K562 (cell line): ENCODE data around the gene POLE2. TPM values are rescaled to one million over a fixed set of nuclear protein-coding genes. Genes with fewer than 3 reads are reported as not detected.

Experiments
- ATAC-seq: fragments of 200-7000 bp; cut with Tn5 transposase; 3 replicates; pipeline ENCODE4 v1.9.1; 2020; ENCODE audit warnings: moderate library complexity
- BruUV-seq: library from RNA; stranded (reverse); fragments of 400-500 nt; replicated peaks from 2 replicates; lab custom pipeline; 2021; lab: Mats Ljungman, UMichigan
- CTCF ChIA-PET: fragments of 300-600 bp; formaldehyde crosslinking; extraction: SDS; loops from one replicate; lab custom pipeline; 2021; ENCODE audit warnings: low intra/inter-chr PET ratio; lab: Yijun Ruan, JAX
- POLR2A ChIA-PET: fragments of 300-600, 350-650 bp; sonication (Branson Sonifier 250); formaldehyde crosslinking; extraction: SDS; loops from one replicate; lab custom pipeline; 2021; ENCODE audit warnings: antibody characterized with exemption, inconsistent platforms; lab: Yijun Ruan, JAX
- DNase-seq, 4 experiments: peaks; one replicate each; pipeline versions ENCODE4 v3.0.0 to v3.0.0-alpha.2; 2011 to 2018; ENCODE audit warnings: low spot score in 3 of 4, mixed read lengths in 3 of 4; ENCODE audit errors: extremely low read depth in 1 of 4
- FAIRE-seq: peaks from 2 replicates; lab custom pipeline; 2011; peaks lifted over from hg19 to GRCh38; lab: Jason Lieb, UNC
- H2AFZ ChIP-seq: 2 replicates; pipeline ENCODE4 v1.6.0; 2011; ENCODE audit warnings: low read depth, low read length, control low read depth, inconsistent platforms
- H3K27ac ChIP-seq: fragments of 200-600 bp; 3 replicates; pipeline ENCODE4 v1.8.0; 2011; ENCODE audit warnings: low read depth, mild to moderate bottlenecking, control low read depth, inconsistent platforms, low read length, moderate library complexity, mixed read lengths; ENCODE audit errors: extremely low read depth
- H3K27me3 ChIP-seq, 2 experiments: fragments of 300-600 bp in 1 of 2; 2 replicates in 1 of 2; 3 replicates in 1 of 2; pipeline versions ENCODE4 v1.6.0 to v1.8.0; 2011; ENCODE audit warnings: inconsistent platforms in 2 of 2, low read length in 2 of 2, mild to moderate bottlenecking in 1 of 2, mixed read lengths in 1 of 2, moderate library complexity in 1 of 2; ENCODE audit not compliant: control insufficient read depth in 2 of 2, insufficient read depth in 2 of 2
- H3K36me3 ChIP-seq: fragments of 300-600 bp; 3 replicates; pipeline ENCODE4 v1.8.0; 2011; ENCODE audit warnings: mild to moderate bottlenecking, low read length, inconsistent platforms; ENCODE audit not compliant: control insufficient read depth, insufficient read depth
- H3K4me1 ChIP-seq, 2 experiments: fragments of 200-600 bp in 1 of 2; replicated peaks in 1 of 2; 2 replicates in 1 of 2; 3 replicates in 1 of 2; pipeline versions ENCODE4 v1.5.1 to v1.8.0; 2011; ENCODE audit warnings: inconsistent platforms in 2 of 2, low read length in 2 of 2, mild to moderate bottlenecking in 1 of 2, mixed read lengths in 1 of 2, moderate library complexity in 1 of 2; ENCODE audit not compliant: control insufficient read depth in 2 of 2, insufficient read depth in 2 of 2
- H3K4me2 ChIP-seq: 2 replicates; pipeline ENCODE4 v1.6.1; 2011; ENCODE audit warnings: low read length, control low read depth, inconsistent platforms, mixed read lengths; ENCODE audit not compliant: insufficient read depth
- H3K4me3 ChIP-seq: fragments of 200-600 bp; sonication (generic), shearing (Covaris generic); 2 replicates; pipeline ENCODE4 v1.5.1; 2016; ENCODE audit warnings: control low read depth, inconsistent platforms
- H3K79me2 ChIP-seq: fragments of 200-600 bp; 3 replicates; pipeline ENCODE4 v1.8.0; 2011; ENCODE audit warnings: low read length, inconsistent platforms; ENCODE audit not compliant: control insufficient read depth, insufficient read depth
- H3K9ac ChIP-seq, 2 experiments: 2 replicates each; pipeline versions ENCODE4 v1.6.0 to v1.6.1; 2011; ENCODE audit warnings: low read depth in 2 of 2, low read length in 2 of 2, control low read depth in 1 of 2, inconsistent platforms in 1 of 2, mild to moderate bottlenecking in 1 of 2, mixed read lengths in 1 of 2; ENCODE audit not compliant: insufficient read depth in 1 of 2
- H3K9me1 ChIP-seq: one replicate; pipeline ENCODE4 v1.6.0; 2011; ENCODE audit warnings: inconsistent platforms, mild to moderate bottlenecking, low read length, moderate library complexity; ENCODE audit not compliant: control insufficient read depth, insufficient read depth
- H3K9me3 ChIP-seq: replicated peaks from 2 replicates; pipeline ENCODE4 v1.5.1; 2011; ENCODE audit warnings: low read depth, low read length, inconsistent platforms; ENCODE audit not compliant: control insufficient read depth, insufficient read depth
- H4K20me1 ChIP-seq: replicated peaks from 2 replicates; pipeline ENCODE4 v1.6.1; 2011; ENCODE audit warnings: low read length, inconsistent platforms, mixed read lengths; ENCODE audit not compliant: control insufficient read depth, insufficient read depth
- ZNF121 ChIP-seq: sonication (generic); formaldehyde crosslinking; conservative IDR thresholded peaks from 2 replicates; pipeline ENCODE4 v1.8.0; 2022; ENCODE audit warnings: missing genetic modification reagents
- ZNF232 ChIP-seq: sonication (generic); formaldehyde crosslinking; IDR thresholded peaks from 2 replicates; pipeline ENCODE4 v1.8.0; 2022; ENCODE audit warnings: mild to moderate bottlenecking, missing genetic modification reagents
- WGBS: fragments of 100-300 bp; shearing (Covaris generic); methylation state at CpG from one replicate; pipeline ENCODE4 v1.1.6; 2016; ENCODE audit warnings: low coverage, mixed read lengths; ENCODE audit not compliant: insufficient coverage; ENCODE audit errors: missing lambda C conversion rate; 5-methylcytosine and 5-hydroxymethylcytosine counted together
- in situ Hi-C: fragments of 300-500 bp; cut with MboI; formaldehyde crosslinking; loops from 4 replicates; pipeline ENCODE4 v1.15.0; 2018; ENCODE audit warnings: inconsistent platforms, mixed read lengths
- intact Hi-C: fragments of 100-400 bp; cut with micrococcal nuclease; formaldehyde crosslinking; loops from 2 replicates; pipeline ENCODE4 v1.14.2; 2022
- polyA plus RNA-seq, 8 experiments: library from polyadenylated mRNA; depleted of rRNA in 4 of 8; stranded (reverse) in 5 of 8; unstranded in 3 of 8; fragments of >200 nt; fragmentation: Nextera tagmentation in 2 of 8; fragmentation: Illumina TruSeq in 1 of 8; extraction: Ambion mirVana in 2 of 8; extraction: Trizol in 1 of 8; gene quantifications; 2 replicates each; pipeline versions ENCODE4 v1.2.1 to v1.2.3, GENCODE V29; 2011 to 2014; ENCODE audit warnings: inconsistent platforms in 1 of 8, missing spikeins in 1 of 8
- total RNA-seq, 7 experiments: library from RNA; depleted of rRNA in 6 of 7; stranded (reverse); fragments of >200 nt in 6 of 7; fragmentation: Illumina TruSeq in 2 of 7; extraction: Trizol in 2 of 7; gene quantifications; 2 replicates each; pipeline versions ENCODE4 v1.2.1 to v1.2.3, GENCODE V29; 2011 to 2021; ENCODE audit warnings: low replicate concordance in 1 of 7
- TF ChIP-seq, protein P1 (sequence below): fragments of 250-450 bp; sonication (Bioruptor Pico); IDR thresholded peaks from 2 replicates; pipeline ENCODE4 v1.8.0; 2022; ENCODE audit warnings: inconsistent platforms, mild to moderate bottlenecking, moderate library complexity, borderline replicate concordance
- TF ChIP-seq, protein P2 (sequence below): fragments of 450-650 bp; IDR thresholded peaks from 2 replicates; pipeline ENCODE4 v1.6.1; 2017; ENCODE audit warnings: antibody characterized with exemption, mild to moderate bottlenecking

The POLE2 gene
- total and polyA plus RNA-seq, 9 of the 15 experiments (the other 6 are each of a cell fraction or from before 2014, with no cell fraction given), result 30.7 to 78.4 (median 55.4) TPM

DNA sequence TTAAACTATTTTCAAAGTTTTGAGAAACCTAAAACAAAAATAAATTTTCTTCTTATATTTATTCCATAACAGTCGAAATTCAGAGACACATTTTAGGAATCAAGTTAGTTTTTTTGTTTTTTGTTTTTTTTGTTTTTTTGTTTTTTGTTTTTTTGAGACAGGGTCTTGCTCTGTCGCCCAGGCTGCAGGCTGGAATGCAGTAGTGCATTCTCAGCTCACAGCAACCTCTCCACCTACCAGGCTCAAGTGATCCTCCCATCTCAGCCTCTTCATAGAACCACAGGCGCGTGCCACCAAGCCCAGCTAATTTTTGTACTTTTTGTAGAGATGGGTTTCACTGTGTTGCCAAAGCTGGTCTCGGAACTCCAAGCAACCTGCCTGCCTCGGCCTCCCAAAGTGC, 34.5 kb downstream of the POLE2 start:
- DNase-seq, result no peak
- Histone ChIP-seq H3K4me2 (no peak overlapping the region), H2AFZ (no peak overlapping the region), H3K36me3 (peaks cover 58% of the 10 kb centered on the region), H3K79me2 (no peaks in the 10 kb centered on the region; the same call in 2 of the 3 replicates), H3K9me3 (no peaks in the 10 kb centered on the region), H3K4me1 (no peaks in the 10 kb centered on the region; a peak in 1 of 5 replicates), H3K27me3 (no peaks in the 10 kb centered on the region), H4K20me1 (no peaks in the 10 kb centered on the region), H3K27ac (no peak overlapping the region), H3K9me1 (no peaks in the 10 kb centered on the region), H3K9ac (no peak overlapping the region), H3K4me3 (no peak overlapping the region)
- POLR2A ChIA-PET, result no interaction called here
- 89% methylated on average over 4 of the region's 6 CpGs for WGBS
- TF ChIP-seq, protein P1, sequence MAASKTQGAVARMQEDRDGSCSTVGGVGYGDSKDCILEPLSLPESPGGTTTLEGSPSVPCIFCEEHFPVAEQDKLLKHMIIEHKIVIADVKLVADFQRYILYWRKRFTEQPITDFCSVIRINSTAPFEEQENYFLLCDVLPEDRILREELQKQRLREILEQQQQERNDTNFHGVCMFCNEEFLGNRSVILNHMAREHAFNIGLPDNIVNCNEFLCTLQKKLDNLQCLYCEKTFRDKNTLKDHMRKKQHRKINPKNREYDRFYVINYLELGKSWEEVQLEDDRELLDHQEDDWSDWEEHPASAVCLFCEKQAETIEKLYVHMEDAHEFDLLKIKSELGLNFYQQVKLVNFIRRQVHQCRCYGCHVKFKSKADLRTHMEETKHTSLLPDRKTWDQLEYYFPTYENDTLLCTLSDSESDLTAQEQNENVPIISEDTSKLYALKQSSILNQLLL, result no peak
- TF ChIP-seq ZNF121 (CRISPR knock-in tag), result peak; percentile 59; the same call in 1 of the 2 replicates
- FAIRE-seq, result no peak
- CTCF ChIA-PET, result no interaction called here
- in situ Hi-C loops, result no loop called here
- BruUV-seq, result no TSS peak
- intact Hi-C loops, result no loop called here
- no peak for ATAC-seq

DNA sequence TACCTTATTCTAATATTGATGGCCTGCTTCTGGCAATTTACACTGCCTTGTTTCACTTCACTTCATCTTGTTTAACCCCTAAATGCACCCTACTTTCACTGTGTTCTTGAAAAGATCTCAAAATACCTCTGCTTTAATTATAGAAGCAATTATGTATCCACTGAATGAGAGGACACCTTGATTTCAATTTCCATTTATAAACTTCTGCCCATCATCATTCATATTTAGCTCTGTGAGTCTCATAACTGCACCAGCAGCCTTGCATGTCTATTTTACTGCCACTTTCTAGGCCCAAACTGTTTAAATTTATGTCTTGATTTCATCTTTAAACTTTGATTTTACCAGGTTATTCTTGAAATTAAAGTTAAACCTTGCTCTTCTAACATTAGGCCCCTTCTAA, 45.9 kb downstream of the POLE2 start:
- H3K27me3 ChIP-seq, result no peaks in the 10 kb centered on the region
- H3K9me3 ChIP-seq, result no peaks in the 10 kb centered on the region
- H3K9me1 ChIP-seq, result no peaks in the 10 kb centered on the region
- no peak overlapping the region for H3K27ac ChIP-seq
- intact Hi-C loops, result no loop called here
- no peak for FAIRE-seq
- CTCF ChIA-PET, result no interaction called here
- H2AFZ ChIP-seq, result no peak overlapping the region
- no TSS peak for BruUV-seq
- H3K36me3 ChIP-seq, result peaks cover 51% of the 10 kb centered on the region
- DNase-seq, result no peak
- no peak overlapping the region; a peak in 1 of 4 replicates for H3K9ac ChIP-seq
- no peak for ATAC-seq
- H3K4me1 ChIP-seq, result peaks cover 0 to 6% of the 10 kb centered on the region in 2 experiments; a peak in 3 of 5 replicates
- POLR2A ChIA-PET, result interaction anchor here (1.1 to 1.5 kb wide), 2 partner anchors 8 to 125 kb away, joined by 4 to 5 read pairs; partner anchors contain the start of gene KLHDC2
- H3K4me2 ChIP-seq, result no peak overlapping the region
- no peak overlapping the region for H3K4me3 ChIP-seq
- in situ Hi-C loops, result loop anchor here (25.0 kb wide), 1 partner anchor 470 kb away; the partner anchor contains the start of gene VCPKMT
- no peaks in the 10 kb centered on the region for H4K20me1 ChIP-seq
- peaks cover 45% of the 10 kb centered on the region for H3K79me2 ChIP-seq
- TF ChIP-seq, protein P2, sequence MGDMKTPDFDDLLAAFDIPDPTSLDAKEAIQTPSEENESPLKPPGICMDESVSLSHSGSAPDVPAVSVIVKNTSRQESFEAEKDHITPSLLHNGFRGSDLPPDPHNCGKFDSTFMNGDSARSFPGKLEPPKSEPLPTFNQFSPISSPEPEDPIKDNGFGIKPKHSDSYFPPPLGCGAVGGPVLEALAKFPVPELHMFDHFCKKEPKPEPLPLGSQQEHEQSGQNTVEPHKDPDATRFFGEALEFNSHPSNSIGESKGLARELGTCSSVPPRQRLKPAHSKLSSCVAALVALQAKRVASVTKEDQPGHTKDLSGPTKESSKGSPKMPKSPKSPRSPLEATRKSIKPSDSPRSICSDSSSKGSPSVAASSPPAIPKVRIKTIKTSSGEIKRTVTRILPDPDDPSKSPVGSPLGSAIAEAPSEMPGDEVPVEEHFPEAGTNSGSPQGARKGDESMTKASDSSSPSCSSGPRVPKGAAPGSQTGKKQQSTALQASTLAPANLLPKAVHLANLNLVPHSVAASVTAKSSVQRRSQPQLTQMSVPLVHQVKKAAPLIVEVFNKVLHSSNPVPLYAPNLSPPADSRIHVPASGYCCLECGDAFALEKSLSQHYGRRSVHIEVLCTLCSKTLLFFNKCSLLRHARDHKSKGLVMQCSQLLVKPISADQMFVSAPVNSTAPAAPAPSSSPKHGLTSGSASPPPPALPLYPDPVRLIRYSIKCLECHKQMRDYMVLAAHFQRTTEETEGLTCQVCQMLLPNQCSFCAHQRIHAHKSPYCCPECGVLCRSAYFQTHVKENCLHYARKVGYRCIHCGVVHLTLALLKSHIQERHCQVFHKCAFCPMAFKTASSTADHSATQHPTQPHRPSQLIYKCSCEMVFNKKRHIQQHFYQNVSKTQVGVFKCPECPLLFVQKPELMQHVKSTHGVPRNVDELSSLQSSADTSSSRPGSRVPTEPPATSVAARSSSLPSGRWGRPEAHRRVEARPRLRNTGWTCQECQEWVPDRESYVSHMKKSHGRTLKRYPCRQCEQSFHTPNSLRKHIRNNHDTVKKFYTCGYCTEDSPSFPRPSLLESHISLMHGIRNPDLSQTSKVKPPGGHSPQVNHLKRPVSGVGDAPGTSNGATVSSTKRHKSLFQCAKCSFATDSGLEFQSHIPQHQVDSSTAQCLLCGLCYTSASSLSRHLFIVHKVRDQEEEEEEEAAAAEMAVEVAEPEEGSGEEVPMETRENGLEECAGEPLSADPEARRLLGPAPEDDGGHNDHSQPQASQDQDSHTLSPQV, result no peak
- no peak for TF ChIP-seq ZNF232 (CRISPR knock-in tag)
